ENCODE measurements around the gene WFDC6. TPM values are rescaled to one million over a fixed set of nuclear protein-coding genes. Genes with fewer than 3 reads are reported as not detected.
"Not testable (repeated sequence)": the region's sequence is repeated elsewhere in the genome, so short reads cannot be mapped to it uniquely, and the experiment has no call there.

WFDC6 gene
- total and polyA plus RNA-seq, 2 donors (not counting 1 experiment from before 2014, with no cell fraction given), result not detected

DNA sequence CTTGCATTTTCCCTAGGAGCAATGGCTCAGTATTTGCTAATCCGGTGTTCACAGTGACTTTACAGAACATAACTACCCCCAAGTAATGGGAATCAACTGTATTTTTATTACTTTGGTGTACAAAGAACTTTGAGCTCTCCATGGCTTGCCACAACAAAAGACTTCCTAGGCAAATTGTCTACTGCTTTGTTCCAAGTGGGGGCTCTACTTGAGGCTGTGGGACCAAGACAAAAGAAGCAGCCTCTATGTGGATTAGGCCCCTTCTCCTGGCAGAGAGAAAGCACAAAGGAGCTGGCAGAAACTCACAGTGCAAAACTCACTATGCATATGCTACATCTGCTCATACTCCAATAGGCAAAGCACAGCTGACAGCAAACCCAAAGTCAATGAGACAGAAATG, 38.9 kb upstream of the WFDC6 start:
- Histone ChIP-seq H3K79me2 (ENCODE audit: control insufficient read depth, insufficient read depth, low read length) (no peaks in the 10 kb centered on the region), H3K9ac (ENCODE audit: insufficient read depth, low read length) (no peak overlapping the region), H3K27me3 (ENCODE audit: control insufficient read depth, insufficient read depth, low read length) (peaks cover 1% of the 10 kb centered on the region), H3K4me1 (ENCODE audit: control insufficient read depth, extremely low read depth, insufficient read depth, low read length) (no peaks in the 10 kb centered on the region), H3K4me2 (ENCODE audit: extremely low read depth, insufficient read depth, low read length) (no peak overlapping the region), H4K20me1 (ENCODE audit: control insufficient read depth, extremely low read depth, insufficient read depth, low read length) (no peaks in the 10 kb centered on the region), H3K27ac (ENCODE audit: insufficient read depth, low read length) (no peak overlapping the region), H3K9me3 (ENCODE audit: control insufficient read depth, insufficient read depth, low read depth, low read length) (no peaks in the 10 kb centered on the region), H2AFZ (ENCODE audit: low read length) (no peak overlapping the region), H3K4me3 (replicated peaks in 1 of 4; ENCODE audit: control extremely low read depth in 1 of 4, insufficient read depth in 1 of 4, low read depth in 3 of 4, low read length in 4 of 4) (no peak overlapping the region), H3K36me3 (ENCODE audit: control insufficient read depth, insufficient read depth, low read length) (no peaks in the 10 kb centered on the region)
- TF ChIP-seq, protein P1, sequence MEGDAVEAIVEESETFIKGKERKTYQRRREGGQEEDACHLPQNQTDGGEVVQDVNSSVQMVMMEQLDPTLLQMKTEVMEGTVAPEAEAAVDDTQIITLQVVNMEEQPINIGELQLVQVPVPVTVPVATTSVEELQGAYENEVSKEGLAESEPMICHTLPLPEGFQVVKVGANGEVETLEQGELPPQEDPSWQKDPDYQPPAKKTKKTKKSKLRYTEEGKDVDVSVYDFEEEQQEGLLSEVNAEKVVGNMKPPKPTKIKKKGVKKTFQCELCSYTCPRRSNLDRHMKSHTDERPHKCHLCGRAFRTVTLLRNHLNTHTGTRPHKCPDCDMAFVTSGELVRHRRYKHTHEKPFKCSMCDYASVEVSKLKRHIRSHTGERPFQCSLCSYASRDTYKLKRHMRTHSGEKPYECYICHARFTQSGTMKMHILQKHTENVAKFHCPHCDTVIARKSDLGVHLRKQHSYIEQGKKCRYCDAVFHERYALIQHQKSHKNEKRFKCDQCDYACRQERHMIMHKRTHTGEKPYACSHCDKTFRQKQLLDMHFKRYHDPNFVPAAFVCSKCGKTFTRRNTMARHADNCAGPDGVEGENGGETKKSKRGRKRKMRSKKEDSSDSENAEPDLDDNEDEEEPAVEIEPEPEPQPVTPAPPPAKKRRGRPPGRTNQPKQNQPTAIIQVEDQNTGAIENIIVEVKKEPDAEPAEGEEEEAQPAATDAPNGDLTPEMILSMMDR (conservative IDR thresholded peaks at IDR 0.05 in 1 of 2, IDR thresholded peaks at IDR 0.05 in 1 of 2; ENCODE audit: low read depth in 1 of 2, low read length in 2 of 2), result no peak
- TF ChIP-seq EZH2 (IDR thresholded peaks at IDR 0.05; ENCODE audit: low read length, missing control alignments), result no peak
- DNase-seq (ENCODE audit: low read depth in 2 of 2), result no peak

DNA sequence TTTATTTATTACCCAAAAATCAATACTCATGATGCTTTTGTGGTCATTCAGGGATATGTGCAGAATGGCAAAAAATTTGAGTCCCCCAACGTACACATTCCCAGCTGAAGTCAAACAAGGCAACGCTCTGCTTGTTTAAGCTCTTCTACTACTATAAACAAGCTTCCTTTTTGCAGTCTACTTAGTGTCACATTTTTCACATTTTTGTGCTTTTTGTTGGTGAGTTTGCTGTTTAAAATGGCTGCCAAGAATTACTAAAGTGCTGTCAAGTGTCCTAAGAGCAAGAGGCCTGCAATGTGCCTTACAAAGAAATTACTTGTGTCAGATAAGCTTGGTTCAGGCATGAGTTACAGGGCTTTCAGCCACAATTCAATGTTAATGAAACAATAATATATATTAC, 37.7 kb upstream of the WFDC6 start:
- peak in 1 of 2 donors; percentile 46 for DNase-seq (ENCODE audit: low read depth in 2 of 2)

DNA sequence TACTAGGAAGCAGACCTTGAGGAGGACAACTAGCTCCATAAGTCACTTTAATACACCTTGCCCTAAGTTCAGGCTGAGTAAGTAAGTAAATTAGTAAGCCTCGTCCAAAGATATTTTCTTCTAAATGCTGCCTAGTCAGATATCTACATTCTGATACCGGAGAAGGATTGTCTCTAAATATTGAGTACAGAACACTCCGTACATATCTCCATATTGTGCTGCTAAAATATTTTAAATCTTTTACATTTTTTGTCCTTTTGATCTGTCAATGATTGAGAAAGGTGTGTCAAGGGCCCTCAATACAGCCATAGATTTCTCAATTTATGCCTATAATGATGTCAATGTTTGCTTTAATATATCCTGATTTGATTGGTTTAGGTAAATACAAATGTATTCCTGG, 36.6 kb upstream of the WFDC6 start:
- no peaks in the 10 kb centered on the region for H3K36me3 ChIP-seq (ENCODE audit: control insufficient read depth, insufficient read depth, low read length)
- no peaks in the 10 kb centered on the region for H3K9me3 ChIP-seq (ENCODE audit: control insufficient read depth, insufficient read depth, low read depth, low read length)
- no peaks in the 10 kb centered on the region for H3K4me1 ChIP-seq (ENCODE audit: control insufficient read depth, extremely low read depth, insufficient read depth, low read length)
- TF ChIP-seq EZH2 (IDR thresholded peaks at IDR 0.05; ENCODE audit: low read length, missing control alignments), result no peak
- TF ChIP-seq, protein P1 (conservative IDR thresholded peaks at IDR 0.05 in 1 of 2, IDR thresholded peaks at IDR 0.05 in 1 of 2; ENCODE audit: low read depth in 1 of 2, low read length in 2 of 2), result no peak
- no peak overlapping the region for H3K4me2 ChIP-seq (ENCODE audit: extremely low read depth, insufficient read depth, low read length)
- no peaks in the 10 kb centered on the region for H4K20me1 ChIP-seq (ENCODE audit: control insufficient read depth, extremely low read depth, insufficient read depth, low read length)
- no peaks in the 10 kb centered on the region for H3K79me2 ChIP-seq (ENCODE audit: control insufficient read depth, insufficient read depth, low read length)
- no peak overlapping the region for H3K9ac ChIP-seq (ENCODE audit: insufficient read depth, low read length)
- H3K27me3 ChIP-seq (ENCODE audit: control insufficient read depth, insufficient read depth, low read length), result no peaks in the 10 kb centered on the region
- no peak overlapping the region for H2AFZ ChIP-seq (ENCODE audit: low read length)
- no peak for DNase-seq (ENCODE audit: low read depth in 2 of 2)
- no peak overlapping the region for H3K4me3 ChIP-seq (replicated peaks in 1 of 4; ENCODE audit: control extremely low read depth in 1 of 4, insufficient read depth in 1 of 4, low read depth in 3 of 4, low read length in 4 of 4)
- no peak overlapping the region for H3K27ac ChIP-seq (ENCODE audit: insufficient read depth, low read length)

More for the DNA sequence above, 37.7 kb upstream of the WFDC6 start:
- Histone ChIP-seq H3K4me3 (replicated peaks in 1 of 4; ENCODE audit: control extremely low read depth in 1 of 4, insufficient read depth in 1 of 4, low read depth in 3 of 4, low read length in 4 of 4) (no peak overlapping the region), H3K27me3 (ENCODE audit: control insufficient read depth, insufficient read depth, low read length) (no peaks in the 10 kb centered on the region), H3K4me1 (ENCODE audit: control insufficient read depth, extremely low read depth, insufficient read depth, low read length) (no peaks in the 10 kb centered on the region), H3K27ac (ENCODE audit: insufficient read depth, low read length) (no peak overlapping the region), H3K9ac (ENCODE audit: insufficient read depth, low read length) (no peak overlapping the region), H2AFZ (ENCODE audit: low read length) (no peak overlapping the region), H3K9me3 (ENCODE audit: control insufficient read depth, insufficient read depth, low read depth, low read length) (no peaks in the 10 kb centered on the region), H4K20me1 (ENCODE audit: control insufficient read depth, extremely low read depth, insufficient read depth, low read length) (no peaks in the 10 kb centered on the region), H3K79me2 (ENCODE audit: control insufficient read depth, insufficient read depth, low read length) (no peaks in the 10 kb centered on the region), H3K4me2 (ENCODE audit: extremely low read depth, insufficient read depth, low read length) (no peak overlapping the region), H3K36me3 (ENCODE audit: control insufficient read depth, insufficient read depth, low read length) (no peaks in the 10 kb centered on the region)
- no peak for TF ChIP-seq EZH2 (IDR thresholded peaks at IDR 0.05; ENCODE audit: low read length, missing control alignments)
- TF ChIP-seq, protein P1 (conservative IDR thresholded peaks at IDR 0.05 in 1 of 2, IDR thresholded peaks at IDR 0.05 in 1 of 2; ENCODE audit: low read depth in 1 of 2, low read length in 2 of 2), result no peak

DNA sequence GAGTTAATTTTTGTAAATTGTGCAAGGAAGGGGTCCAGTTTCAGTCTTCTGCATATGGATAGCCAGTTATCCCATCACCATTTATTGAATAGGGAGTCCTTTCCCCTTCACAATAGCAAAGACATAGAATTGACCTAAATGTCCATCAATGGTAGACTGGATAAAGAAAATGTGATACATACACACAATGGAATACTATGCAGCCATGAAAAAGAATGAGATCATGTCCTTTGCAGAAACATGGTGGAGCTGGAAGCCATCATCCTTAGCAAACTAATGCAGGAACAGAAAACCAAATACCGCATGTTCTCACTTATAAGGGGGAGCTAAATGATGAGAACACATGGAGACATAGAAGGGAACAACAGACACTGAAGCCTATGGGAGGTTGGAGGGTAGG, 30.4 kb upstream of the WFDC6 start:
- H4K20me1 ChIP-seq (ENCODE audit: control insufficient read depth, extremely low read depth, insufficient read depth, low read length); H3K27me3 ChIP-seq (ENCODE audit: control insufficient read depth, insufficient read depth, low read length); H3K9me3 ChIP-seq (ENCODE audit: control insufficient read depth, insufficient read depth, low read depth, low read length); H3K9ac ChIP-seq (ENCODE audit: insufficient read depth, low read length); H3K79me2 ChIP-seq (ENCODE audit: control insufficient read depth, insufficient read depth, low read length); H3K27ac ChIP-seq (ENCODE audit: insufficient read depth, low read length); H3K36me3 ChIP-seq (ENCODE audit: control insufficient read depth, insufficient read depth, low read length); H2AFZ ChIP-seq (ENCODE audit: low read length); DNase-seq (ENCODE audit: low read depth in 2 of 2); H3K4me1 ChIP-seq (ENCODE audit: control insufficient read depth, extremely low read depth, insufficient read depth, low read length); H3K4me3 ChIP-seq (replicated peaks in 1 of 4; ENCODE audit: control extremely low read depth in 1 of 4, insufficient read depth in 1 of 4, low read depth in 3 of 4, low read length in 4 of 4); H3K4me2 ChIP-seq (ENCODE audit: extremely low read depth, insufficient read depth, low read length): not testable (repeated sequence)
